Measurements from ENCODE around the gene CEP112.
"Not testable (repeated sequence)": the region's sequence is repeated elsewhere in the genome, so short reads cannot be mapped to it uniquely, and the experiment has no call there.

The CEP112 gene

DNA sequence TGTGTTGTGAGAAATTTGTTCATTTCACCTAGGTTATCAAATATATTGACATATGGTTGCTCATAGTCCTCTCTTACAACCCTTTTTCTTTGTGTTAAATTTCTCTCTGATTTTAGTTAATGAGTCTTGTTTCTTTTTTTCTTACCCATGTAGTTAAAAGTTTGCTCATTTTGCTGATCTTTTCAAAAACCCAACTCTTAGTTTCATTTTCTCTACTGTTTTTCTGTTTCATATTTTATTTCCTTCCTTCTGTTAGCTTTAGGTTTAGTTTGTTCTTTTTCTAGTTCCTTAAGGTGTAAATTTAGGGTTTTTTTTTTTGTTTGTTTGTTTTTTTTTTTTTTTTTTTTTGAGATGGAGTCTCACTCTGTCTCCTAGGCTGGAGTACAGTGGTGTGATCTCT, 42.4 kb downstream of the CEP112 start:
- FAIRE-seq: no peak

DNA sequence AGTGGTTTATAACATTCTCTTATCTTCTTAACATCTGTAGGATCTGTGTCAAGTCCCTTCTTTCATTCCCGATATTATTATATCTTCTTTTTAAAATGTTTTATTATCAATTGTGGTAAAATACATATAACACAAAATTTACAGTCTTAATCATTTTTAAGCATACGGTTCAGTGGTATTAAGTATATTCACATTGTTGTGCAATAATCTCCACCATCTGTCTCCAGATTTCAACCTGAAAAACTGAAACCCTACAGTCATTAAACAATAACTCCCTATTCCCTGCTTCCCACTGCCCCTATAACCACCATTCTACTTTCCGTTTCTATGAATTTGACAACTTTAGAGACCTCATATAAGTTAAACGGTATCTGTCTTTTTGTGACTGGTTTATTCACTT, 45.5 kb downstream of the CEP112 start:
- no peak for FAIRE-seq

DNA sequence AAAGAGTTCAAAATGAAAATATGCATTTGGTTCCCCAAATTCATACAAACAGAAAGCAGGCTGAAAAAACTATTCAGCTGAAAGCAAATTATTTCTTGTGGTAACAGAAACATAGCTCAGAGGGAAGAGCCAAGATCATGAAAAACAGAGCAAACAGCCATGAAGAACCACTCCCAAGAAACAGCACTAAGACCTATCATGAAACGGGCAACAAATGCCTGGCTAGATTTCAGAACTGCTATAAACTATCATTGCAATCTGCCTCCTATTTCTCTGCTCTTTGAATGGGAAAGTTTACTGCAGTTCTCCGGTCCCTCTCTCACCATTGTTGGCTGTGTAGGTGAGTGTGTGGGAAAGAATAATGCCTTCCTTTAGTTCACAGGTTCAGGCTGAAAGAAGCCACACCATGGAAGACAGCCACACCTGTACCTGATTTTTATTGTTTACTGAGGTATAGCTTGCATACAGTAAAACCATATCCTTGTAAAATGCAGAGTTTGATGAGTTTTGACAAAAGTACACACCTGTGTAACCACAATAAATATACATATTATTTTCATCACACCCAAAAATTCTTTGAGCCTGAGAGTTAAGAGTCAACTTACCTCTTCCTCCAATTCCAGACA, 48.2 kb downstream of the CEP112 start:
- no peak for FAIRE-seq

DNA sequence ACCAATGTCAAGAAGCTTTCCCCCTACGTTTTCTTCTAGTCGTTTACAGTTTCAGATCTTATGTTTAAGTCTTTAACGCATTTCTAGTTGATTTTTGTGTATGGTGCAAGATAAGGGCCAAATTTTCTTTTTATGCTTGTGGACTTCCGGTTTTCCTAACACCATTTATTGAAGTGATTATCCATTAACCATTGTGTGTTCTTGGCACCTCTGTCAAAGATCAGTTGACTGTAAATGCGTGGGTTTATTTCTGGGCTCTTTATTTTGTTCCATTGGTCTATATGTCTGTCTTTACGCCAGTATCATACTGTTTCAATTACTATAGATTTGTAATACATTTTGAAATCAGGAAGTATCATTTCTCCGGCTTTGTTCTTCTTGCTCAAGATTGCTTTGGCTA, 49.5 kb downstream of the CEP112 start:
- FAIRE-seq: no peak

DNA sequence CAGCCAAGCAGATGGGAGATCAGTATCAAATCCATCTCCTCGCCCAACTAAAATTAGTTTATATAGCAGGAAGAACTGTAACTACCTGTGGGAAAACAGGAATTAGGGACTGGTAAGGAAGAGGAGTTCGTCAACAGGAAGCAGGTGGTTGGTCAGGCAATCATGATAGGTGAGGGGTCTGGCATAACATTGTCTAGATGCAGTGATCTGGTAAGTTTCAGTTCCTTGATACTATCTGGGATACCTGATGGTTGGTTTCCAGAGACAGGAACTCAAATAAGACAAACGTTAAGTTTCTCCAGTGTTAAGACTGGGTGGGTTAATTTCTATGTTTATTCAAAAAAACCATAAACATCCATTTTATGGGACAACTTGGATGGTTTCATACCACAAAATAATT, 53.8 kb downstream of the CEP112 start:
- no peak for FAIRE-seq

DNA sequence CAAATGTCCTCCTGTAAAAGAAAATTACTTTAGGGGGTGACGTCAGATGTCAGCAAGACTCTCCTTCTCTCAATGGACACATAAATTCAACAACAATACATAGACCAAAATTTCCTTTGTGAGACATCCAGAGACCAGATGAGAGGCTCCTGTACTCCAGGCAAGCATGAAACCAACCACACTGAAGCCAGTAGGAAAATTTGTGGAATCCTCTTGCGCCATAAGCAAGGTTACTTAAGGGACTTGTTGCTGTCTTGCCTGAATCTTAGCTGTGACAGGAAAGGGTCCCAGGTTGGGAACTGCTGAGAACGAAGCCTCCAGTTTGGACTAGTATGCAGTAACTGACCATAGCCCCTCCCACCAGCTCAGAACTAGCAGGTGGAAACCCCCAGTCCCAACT, 56.0 kb downstream of the CEP112 start:
- FAIRE-seq: no peak

DNA sequence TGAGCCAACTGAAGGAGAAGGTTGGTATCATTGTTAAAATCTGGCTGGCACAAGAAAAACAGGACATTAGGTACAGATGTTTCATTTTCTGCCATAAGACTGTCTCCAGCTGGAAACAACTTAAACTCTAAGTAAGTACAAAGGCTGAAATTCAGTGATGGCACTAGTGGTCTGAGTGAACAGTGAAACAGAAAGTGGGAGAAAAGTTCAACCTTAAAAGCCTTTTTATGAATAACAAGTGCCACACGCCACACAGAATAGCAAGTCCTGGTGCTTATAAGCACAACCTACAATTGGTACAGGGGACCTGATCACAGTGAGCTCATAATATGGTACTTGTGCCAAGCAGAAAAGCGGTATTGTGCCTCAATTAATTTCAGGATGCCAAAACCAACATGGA, 56.7 kb downstream of the CEP112 start:
- FAIRE-seq: no peak

DNA sequence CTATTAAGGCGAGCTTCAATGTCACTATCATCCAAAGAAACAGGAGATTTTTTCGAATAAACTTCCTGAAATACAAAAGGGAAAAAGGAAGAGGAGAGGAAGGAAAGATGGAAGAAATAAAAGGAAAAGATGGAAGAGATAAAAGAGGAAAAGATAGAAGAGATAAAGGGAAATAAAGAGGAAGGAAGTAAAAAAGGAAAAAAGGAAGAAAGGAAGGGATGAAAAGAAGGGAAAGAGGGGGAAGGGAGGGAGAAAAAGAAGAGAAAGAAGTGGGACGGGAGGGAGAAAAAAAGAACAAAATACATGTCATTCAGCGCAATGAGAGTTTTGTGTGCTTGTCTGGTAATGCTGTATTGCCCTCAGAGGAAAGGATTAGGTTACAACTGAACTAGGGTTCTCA, 62.2 kb downstream of the CEP112 start:
- FAIRE-seq: no peak

DNA sequence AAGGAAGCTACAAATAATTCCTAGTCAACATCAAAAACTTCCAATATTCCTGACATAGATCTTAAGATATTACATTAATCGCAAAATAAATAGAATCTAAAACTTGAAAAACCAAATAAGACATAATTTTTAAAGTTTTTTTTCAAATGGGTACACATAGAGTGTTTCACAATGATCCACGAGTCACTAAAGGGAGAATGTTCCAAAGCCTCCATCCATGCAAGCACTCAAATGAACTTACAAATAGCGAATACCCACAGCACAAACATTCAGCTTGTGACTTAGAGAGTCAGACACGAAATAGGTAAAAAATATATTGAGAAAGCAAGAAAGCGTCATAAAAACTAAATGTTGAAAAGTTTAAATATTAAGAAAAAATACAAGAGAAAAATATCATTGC, 65.7 kb downstream of the CEP112 start:
- no peak for FAIRE-seq

DNA sequence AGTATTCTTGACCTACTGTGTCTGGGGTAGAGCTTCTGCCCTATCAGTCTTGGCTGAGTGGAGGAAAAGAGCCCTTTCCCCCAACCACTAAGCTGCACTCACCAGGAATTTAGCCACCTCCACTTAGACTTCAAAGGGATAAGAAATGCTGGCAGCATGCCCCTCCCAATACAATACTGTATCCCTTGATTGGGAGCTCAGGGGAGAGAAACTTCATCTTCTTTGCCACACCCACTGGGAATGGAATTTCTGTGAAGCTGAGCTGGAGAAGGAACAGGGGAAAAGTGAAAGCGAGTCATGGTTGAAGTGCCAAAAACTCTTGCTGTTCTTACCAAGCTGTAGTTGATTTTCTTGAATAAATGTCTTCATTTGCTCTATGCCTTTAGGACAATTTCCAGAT, 68.8 kb downstream of the CEP112 start:
- FAIRE-seq: no peak

DNA sequence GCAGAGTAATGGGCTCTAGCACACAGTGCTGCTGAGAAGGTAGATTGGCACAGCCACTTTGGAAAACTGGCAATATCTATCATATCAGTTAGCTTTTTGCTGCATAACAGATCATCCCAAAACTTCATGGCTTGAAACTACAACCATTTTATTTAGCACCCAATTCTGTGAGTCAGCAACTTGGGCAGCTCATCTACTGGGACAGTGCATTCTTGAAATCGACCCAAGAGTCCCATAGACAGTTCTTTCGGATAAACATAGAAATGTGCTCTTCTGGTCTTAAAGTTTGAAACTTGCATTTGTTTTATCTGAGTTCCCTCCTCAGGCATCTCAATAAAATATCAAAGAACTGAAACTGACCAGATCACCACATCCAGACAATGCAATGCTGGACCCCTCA, 76.7 kb downstream of the CEP112 start:
- FAIRE-seq: no peak

DNA sequence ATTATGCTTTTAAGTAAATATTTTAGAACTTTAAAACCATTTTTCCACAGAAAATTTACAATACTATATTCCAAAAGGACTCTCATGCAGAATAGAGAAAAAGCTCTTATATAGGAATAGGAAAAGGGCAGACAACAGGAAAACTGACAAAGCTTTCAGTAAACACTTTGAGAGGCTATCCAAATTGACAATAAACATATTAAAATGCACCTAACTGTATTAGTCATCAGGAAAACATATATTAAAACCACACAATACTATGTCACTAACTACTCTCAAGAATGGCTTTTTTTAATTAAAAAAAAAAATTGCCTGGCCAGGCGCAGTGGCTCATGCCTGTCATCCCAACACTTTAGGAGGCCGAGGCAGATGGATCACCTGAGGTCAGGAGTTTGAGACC, 77.3 kb downstream of the CEP112 start:
- no peak for FAIRE-seq

DNA sequence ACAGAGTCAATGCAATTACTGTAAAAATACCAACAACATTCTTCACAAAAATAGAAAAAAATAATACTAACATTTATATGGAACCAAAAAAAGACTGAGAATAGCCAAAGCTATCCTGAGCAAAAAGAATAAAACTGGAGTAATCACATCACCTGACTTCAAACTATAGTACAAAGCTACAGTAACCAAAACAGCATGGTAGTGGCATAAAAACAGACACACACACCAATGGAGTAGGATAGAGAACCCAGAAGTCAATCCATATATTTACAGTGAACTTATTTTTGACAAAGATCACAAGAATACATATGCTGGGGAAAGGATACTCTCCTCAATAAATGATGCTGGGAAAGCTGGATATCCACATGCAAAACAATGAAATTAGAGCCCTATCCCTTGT, 84.2 kb downstream of the CEP112 start:
- no peak for FAIRE-seq

DNA sequence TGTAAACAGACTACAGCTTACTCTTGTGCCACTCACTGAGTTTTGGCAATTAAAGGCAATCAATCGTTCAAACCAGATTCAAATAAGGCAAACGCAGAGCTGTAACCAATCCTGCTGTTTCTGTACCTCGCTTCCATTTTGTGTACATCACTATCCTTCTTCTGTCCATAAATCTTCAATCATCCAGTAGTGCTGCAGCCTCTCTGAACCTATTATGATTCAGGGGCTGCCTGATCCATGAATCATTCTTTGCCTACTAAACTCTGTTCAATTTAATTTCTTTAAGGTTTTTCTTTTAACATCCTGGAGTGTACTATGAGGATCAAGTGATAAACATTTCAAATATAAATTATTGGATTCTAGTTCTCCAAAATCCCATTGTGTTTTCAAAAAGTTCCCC, 93.9 kb downstream of the CEP112 start:
- FAIRE-seq: no peak

DNA sequence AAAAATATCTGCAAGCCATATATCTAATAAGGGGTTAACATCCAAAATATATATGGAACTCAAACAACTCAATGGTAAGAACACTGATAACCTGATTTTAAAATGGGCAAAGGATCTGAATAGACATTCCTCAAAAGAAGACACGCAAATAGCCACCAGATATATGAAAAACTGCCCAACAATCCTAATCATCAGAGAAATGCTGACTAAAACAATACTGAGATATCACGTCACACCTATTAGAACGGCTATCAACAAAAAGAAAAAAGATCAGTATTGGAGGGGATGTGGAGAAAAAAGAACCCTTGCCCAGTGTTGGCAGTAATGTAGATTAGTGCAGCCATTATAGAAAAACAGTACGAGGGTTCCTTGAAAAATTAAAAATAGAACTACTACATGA, 97.2 kb downstream of the CEP112 start:
- FAIRE-seq: no peak

DNA sequence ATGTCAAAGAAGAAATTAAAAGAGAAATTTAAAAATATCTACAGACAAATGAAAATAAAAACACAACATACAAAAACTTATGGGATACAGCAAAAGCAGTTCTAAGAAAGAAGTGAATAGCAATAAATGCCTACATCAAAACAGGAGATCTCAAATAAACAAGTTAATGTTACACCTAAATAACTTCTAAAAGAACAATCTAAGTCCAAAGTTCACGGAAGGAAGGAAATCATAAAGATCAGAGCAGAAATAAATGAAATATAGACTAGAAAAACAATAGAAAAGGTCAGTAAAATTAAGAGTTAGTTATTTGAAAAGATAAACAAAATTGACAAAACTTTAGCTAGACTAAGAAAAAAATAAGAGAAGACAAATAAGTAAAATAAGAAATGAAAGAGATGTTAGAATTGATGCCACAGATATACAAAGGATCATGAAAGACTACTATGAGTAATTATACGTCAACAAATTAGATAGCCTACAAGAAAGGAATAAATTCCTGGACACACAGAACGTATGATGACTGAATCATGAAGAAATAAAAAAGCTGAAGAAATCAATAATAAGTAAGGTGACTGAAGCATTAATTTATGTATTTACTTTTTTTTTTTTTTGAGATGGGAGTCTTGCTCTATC, 100.4 kb downstream of the CEP112 start:
- FAIRE-seq: no peak

DNA sequence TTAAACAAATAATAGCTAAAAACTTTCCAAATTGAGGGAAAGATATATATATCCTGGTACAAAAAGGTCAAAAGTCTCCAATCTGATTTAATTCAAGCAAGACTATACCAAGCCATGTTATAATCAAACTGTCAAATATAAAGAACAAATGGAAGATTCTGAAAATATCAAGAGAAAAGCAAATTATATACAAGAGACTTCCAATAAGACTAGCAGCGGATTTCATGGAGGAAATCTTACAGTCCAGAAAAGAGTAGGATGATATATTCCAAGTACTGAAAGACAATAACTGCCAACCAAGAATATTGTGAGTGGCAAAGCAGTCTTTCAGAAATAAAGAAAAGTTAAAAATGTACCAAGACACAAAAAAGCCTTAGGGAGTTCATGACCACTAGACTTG, 102.2 kb downstream of the CEP112 start:
- no peak for FAIRE-seq

DNA sequence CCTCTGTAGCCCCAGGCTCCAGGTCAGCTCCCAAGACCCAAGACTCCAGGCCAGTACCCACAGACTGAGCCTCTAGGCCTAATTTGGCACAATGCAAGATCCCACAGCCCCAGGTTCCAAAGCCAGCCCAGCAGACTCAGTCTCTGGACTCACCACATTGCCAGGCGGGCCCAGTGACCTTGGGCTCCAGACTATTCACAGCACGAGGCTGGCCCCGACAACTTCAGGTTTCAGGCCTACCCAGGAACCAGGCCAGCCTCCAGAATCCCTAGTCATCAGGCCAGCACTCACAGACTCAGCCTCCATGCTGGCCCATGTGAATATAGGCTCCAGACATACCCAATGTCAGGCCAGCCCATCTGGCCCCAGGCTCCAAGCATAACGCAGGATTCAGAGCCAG, 103.8 kb downstream of the CEP112 start:
- FAIRE-seq: no peak

DNA sequence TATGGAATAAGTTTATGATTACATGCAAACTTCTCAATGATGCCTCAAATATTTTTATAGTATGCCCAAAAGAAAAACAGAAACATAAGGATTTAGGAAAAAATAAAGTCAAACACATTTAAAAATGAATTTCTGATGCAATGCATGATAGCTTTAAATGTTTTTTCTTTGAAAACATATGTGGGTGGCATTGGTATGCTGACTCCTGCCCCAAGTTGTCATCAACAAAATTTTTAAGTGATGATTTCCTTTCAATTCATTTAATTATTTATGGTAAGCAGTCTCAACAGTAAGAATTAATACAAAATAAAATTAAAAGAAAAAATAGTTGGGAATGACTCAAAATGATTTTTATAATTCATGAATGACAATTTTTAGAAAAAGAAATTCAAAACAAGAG, 104.9 kb downstream of the CEP112 start:
- no peak for FAIRE-seq

DNA sequence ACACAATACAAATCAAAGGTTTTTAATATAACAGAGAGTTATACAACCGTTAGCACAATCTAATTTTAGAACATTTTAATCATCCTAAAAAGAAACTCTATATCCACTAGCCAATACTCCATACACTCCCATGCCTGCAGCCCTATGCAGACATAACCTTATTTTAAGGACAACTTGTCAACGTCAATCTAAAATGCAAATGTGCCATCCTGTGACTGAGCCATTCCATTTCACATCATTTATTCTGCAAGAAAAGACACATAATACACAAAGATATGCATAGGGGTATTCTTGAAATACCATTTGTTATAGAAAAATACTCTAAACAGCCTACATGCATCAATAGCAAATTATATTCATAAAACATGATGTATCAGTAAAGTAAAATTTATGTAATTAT, 106.7 kb downstream of the CEP112 start:
- no peak for FAIRE-seq

DNA sequence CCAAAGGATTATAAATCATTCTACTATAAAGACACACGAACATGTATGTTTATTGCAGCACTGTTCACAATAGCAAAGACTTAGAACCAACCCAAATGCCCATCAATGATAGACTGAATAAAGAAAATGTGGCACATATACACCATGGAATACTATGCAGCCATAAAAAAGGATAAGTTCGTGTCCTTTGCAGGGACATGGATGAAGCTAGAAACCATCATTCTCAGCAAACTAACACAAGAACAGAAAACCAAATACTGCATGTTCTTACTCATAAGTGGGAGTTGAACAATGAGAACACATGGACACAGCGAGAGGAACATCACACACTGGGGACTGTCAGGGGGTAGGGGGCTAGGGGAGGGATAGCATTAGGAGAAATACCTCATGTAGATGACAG, 111.3 kb downstream of the CEP112 start:
- not testable (repeated sequence) for FAIRE-seq

DNA sequence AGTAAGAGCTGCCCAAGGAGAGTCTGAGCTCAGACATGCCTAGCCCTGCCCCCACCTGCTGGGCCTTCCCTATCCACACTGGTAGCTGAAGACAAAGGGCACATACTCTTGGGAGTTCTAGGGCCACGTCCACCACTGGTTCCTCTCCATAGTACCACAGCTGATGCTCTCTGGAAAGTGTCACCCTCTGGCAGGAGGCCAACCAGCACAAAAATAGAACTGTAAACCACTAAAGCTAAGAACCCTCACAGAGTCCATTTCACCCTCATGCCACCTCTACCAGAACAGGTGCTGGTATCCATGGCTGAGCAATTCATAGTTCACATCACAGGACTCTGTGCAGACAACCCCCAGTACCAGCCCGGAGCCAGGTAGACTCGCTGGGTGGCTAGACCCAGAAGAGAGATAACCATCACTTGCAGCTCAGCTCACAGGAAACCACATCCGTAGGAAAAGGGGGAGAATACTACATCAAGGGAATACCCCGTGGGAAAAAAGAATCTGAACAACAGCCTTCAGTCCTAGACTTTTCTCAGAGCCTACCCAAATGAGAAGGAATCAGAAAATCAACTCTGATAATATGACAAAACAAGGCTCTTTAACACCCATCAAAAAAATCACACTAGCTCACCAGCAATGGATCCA, 115.3 kb downstream of the CEP112 start:
- no peak for FAIRE-seq

DNA sequence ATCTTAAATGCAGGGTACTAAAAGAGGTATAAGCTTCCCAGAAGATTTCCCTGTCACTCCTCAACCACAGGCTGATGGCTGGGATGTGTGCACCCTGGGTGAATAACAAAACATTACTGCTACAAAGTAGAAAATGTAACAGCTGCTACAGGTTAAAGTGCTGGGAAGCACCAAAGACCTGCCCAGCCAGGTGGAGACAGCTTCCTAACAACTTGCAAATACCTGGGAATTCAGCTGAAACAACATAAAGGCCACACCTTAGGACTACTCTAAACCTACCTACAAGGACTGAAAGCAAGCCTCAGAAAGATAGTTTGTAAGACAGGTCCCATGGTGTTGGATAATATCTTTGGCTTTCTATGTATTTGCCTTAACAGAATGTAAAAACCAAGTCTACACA, 118.5 kb downstream of the CEP112 start:
- FAIRE-seq: no peak

DNA sequence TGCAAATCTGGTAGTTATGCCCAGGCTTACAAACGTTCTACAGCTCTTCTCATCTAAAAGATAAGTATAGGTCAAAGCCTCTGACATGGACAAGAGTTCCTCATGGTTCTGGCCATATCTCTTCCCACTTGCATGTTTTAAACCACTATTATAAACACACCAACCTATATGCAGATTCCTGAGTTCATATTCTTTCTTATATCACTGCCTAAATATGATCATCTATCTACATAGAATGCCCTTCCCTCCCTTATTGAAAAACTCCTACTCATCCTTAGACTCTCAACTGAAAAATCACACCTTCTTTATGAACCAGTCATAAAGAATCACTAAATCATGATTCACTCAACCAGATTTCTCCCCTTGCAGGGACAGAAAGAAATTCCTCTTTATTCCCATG, 128.2 kb downstream of the CEP112 start:
- FAIRE-seq: no peak

DNA sequence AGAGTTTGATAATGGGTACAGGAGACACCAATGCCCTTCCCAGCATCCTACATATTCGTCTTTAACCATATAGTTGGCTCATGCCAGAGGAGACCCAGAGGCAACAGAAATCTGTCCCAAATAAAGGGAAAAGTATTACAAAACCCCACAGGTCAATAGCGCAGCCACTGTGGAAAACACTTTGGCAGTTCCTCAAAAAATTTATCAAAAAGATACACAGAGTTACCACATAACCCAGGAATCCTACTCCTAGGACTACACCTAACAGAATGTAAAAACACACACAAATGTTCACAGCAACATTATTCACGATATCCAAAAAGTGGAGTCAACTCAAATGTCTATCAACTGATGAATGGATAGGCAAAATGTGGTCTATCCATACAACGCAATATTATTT, 135.8 kb downstream of the CEP112 start:
- no peak for FAIRE-seq

Measured in TTC549 (cell line).